Ramos (cell line): ENCODE results near the gene UTY.

Source experiments
- in situ Hi-C: fragments of 300-500 bp; cut with MboI; formaldehyde crosslinking; loops from one replicate; pipeline ENCODE4 v1.14.3; 2022; ENCODE audit warnings: low sequenced_read_pairs; ENCODE audit not compliant: unreplicated experiment

The UTY gene

GRCh38 chrY:13416869-13417661, 62.8 kb downstream of the UTY start:
- in situ Hi-C loops = no loop called here

DNA sequence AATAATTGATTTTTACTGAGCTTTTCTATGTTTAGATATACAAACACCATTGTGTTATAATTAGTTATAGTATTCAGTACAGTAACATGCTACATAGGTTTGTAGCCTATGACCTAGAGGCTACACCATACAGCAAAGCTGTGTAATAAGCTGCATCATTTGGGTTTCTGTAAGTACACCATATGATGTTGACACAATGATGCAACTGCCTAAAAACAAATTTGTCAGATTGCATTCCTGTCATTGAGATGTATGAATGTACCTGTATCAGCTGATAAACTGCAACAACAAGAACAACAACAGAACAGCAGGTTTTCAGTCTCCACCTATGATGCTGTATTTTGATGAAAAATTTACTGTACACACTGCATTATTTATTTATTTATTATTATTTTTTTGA, 64.3 kb downstream of the UTY start:
- in situ Hi-C loops = no loop called here

- in situ Hi-C loops = no loop called here
Measured at GRCh38 chrY:13398876-13399275, 81.0 kb downstream of the UTY start.

DNA sequence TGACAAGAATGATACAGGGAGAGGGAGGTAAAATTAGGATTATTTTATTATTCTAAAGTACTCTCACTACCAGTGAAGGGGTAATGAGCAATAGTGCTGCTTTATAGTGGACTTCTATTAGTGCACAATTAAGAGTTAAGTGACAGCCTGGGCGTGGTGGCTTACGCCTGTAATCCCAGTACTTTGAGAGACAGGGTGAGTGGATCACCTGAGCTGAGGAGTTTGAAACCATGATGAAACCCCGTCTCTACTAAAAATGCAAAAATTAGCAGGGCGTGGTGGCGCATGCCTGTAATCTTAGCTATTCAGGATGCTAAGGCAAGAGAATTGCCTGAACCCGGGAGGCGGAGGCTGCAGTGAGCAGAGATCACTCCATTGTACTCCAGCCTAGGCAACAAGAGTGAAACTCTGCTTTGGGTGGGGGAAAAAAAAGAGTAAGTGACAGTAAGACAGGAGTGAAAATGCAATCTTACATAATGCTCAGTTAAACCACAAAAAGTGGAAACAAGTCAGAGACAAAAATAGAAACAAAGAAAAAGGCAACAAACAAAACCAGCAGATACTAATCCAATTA, 98.6 kb downstream of the UTY start:
- in situ Hi-C loops = no loop called here

GRCh38 chrY:13370868-13371800, 108.7 kb downstream of the UTY start:
- in situ Hi-C loops = no loop called here

DNA sequence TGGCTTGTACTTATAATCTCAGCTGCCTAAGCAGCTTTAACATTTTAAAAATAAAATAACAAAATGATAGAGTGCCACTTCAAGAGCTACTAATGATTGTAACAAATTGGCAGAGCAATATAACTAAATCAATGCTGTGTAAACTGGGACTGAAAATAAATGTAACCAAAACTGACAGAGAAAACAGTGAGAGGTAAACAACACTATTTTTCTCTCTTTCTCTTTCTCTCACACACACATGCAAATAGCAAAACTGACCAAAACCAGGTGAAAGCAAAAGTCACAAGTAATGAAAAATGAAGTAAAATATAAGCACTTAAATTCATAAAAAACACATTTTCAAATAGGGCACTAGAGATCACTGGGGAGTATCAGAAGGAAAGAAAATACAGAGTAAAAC, 109.6 kb downstream of the UTY start:
- in situ Hi-C loops = no loop called here

DNA sequence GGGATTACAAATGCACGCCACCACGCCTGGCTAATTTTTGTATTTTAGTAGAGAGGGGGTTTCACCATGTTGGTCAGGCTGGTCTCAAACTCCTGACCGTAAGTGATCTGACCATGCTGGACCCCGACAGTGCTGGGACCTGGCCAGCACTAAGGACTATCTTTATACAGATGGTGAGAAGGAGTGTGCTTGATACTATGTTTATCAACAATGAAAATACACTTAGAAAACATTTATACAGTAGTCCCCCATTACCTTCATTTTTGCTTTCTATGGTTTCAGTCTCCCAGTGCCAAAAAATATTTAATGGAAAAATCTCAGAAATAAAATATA, 111.4 kb downstream of the UTY start:
- in situ Hi-C loops = no loop called here

DNA sequence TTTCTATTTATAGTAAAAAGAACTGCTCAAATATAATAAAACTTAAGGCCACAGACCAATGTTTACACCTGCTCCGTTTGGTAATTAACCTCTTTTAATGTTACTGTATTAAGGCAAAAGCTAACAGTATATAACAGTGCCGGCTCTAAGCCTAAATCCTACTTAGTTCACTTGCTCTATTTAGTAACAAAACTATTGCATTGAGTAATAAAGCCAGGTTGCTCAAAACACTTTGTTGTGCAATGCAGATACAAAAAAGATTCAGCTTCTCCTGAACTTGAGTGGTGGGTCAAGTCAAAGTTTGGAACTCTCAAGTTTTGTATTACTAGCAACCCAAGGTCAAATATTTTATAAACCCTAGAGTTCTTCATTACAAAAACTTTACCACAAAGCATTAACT, 116.2 kb downstream of the UTY start:
- in situ Hi-C loops = no loop called here

DNA sequence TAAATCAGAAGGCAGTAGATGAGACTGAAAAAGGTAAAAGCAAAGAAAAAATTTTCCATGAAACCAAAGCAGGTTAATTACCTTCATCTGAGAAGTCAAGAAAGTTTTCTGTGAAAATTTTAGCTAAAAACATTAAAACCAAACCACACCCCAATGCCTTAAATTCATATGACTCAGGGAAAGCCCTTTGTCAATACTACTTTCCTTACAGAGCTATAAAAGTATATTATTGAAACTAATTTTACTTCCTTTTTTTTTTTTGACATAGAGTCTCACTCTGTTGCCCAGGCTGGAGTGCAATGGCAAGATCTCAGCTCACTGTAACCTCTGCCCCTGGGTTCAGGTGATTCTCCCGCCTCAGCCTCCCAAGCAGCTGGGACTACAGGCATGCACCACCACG, 117.2 kb downstream of the UTY start:
- in situ Hi-C loops = no loop called here

DNA sequence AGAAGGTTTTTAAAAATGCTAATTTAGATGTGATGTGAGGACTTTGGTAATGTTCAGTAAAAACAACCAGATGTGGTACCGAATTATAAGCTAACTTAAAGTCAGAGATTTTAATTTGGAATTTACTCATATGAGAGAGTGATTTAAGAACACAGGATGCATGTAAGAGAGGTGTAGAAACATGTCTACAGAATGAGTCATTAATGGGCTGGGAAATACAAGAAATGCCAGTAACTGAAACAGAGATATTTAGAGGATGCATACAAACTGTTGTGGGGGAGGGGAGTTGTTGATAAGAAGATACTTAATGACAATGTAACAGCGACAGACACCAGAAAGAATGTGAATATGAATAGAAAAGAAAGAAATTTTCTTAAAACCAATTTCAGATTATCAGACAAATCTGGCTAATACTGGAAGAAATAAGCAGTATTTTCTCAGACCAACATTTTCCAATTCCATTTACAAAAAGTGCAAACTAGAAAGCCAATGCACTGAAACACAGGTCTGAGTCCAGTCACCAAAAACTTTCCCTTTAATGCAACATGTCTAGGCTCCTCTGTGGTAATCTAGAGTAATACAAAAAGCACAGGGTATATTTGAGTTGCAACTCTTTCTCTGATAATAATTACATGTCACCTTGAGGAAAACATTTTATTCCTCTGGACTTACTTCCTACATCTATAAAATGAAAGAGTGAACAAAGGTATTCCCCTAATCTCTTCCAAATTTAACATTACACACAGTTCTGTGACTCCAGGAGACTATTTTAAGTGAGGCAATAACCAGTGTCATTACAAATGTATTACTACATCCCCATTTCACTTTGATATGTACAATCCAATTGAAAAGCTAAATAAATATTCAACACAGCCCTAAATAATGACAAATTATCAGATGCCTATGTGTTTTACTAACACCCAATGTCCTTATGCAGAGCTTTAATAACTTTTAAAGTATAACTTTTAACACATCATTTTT, 117.9 kb downstream of the UTY start:
- in situ Hi-C loops = no loop called here

DNA sequence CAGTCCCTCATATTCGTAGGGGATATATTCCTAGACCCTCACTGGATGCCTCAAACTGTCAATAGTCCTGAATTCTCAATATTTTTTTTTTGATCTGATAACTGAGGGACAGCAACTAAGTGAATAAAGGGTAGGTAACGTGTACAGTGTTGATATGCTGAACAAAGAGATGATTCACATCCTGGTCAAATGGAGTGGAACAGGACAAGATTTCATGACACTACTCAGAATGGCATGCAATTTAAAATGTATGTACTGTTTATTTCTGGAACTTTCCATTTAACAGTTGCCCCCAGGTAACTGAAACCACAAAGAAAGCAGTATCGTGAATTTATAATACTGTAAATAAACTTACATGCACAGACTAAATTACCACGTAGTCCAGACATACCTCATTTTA, 128.4 kb downstream of the UTY start:
- in situ Hi-C loops = no loop called here

GRCh38 chrY:13347106-13347505, 132.7 kb downstream of the UTY start:
- in situ Hi-C loops = no loop called here

DNA sequence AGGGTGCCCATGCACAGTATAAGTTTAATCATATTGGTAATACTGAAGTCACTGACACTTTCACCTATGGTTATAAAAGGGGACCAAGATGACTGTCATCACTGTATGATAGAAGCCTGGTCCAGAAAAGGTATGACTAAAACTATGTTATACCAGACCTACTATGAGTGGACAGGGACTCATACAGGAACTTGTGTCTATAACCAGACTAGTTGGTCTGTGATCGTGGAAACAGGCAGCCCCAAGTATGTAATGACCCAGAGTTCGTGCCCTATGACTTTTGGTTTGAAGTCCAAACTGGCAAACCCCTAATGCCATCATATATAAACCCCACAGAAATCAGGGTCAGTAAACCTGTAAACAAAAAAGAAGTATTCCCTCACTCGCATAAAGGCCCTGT, 134.3 kb downstream of the UTY start:
- in situ Hi-C loops = no loop called here

DNA sequence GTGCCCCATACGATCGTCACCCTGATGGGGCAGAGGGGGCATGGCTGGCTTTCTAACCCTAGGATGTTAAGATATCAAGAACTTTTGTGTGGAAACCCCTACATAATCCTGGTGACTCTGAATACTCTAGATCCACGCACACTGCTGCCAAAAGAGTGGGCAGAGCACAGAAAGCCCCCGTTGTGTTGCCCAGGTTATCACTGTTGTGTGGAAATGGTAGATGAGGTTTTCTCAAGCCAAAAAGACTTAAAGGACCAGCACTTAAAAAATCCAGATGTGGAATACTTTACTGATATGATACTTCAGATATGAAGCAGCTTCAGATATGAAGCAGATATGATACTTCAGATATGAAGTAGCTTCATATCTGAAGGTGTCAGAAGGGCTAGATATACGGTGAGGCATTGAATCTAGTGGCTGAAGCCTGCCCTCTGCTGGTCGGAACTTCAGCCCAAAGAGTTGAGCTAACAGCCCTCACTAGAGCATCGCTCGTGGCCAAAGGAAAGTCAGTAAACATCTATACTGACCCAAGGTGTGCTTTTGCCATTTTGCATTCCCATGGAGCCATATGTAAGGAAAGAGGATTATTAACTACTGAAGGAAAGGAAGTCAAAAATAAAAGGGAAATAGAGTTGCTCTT, 136.4 kb downstream of the UTY start:
- in situ Hi-C loops = no loop called here

- in situ Hi-C loops = no loop called here
Measured at GRCh38 chrY:13339939-13340338, 139.9 kb downstream of the UTY start.

DNA sequence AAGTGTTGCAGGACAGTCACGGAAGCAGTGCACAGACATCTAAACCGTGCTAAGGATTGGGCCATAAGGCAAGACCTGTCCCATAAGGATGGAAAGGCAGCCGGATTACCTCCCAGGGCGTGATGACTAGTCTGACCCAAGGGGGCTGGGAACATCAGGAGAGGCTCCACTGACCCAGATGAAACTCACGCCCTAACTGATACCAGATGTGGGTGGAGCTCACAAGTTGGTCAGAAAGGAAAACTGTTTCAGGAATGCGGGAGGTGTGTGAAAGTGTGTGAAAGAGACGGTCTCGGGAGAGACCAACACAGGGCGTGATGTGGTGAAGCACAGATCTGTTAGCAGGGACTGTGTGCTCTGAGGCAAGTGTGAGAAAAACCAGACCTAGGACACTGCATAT, 140.5 kb downstream of the UTY start:
- in situ Hi-C loops = no loop called here

GRCh38 chrY:13338711-13339110, 141.1 kb downstream of the UTY start:
- in situ Hi-C loops = no loop called here

DNA sequence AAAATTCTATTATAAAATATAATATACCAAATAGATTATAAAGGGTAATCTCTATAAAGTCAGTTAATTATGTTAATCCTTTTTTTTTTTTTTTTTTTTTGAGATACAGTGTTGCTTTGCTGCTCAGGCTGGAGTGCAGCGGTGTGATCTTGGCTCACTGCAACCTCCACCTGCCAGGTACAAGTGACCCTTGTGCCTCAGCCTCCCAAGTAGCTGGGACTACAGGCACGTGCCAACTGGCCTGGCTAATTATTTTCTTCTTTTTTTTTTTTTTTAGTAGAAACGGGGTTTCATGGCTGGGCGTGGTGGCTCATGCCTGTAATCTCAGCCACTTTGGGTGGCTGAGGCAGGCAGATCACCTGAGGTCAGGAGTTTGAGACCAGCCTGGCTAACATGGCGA, 141.9 kb downstream of the UTY start:
- in situ Hi-C loops = no loop called here

- in situ Hi-C loops = no loop called here
Measured at GRCh38 chrY:13333791-13334190, 146.0 kb downstream of the UTY start.

GRCh38 chrY:13330651-13331050, 149.2 kb downstream of the UTY start:
- in situ Hi-C loops = no loop called here
